ENCODE results near the gene TMEM192. TPM values are rescaled to one million over a fixed set of nuclear protein-coding genes. Genes with fewer than 3 reads are reported as not detected.

The TMEM192 gene
- total and polyA plus RNA-seq, 2 of the 13 experiments (the other 11 are each of a cell fraction or from before 2014, with no cell fraction given): 19.8 to 19.9 TPM

DNA sequence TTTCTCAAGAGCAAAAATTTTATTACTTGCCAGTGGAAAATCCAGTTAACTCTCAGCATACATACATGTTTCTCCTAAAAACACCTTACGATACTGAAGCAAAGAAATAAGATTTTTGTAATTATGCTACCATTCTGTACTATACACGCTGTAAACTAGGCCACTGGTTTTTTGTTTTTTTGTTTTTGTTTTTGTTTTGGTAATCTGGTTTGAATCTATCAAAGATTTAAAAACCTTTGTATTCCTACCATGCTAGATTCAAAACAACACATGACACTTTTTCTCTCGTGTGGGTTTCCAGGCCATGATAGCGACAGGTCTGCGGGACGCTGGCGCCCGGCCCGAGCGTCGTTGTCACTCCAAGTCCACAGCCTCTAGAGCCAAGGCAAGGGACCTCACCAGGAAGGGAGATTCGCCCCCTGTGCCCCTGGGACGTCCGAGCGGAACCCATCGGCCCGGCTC lies 723 bp downstream of the TMEM192 start (continued):
- TF ChIP-seq HES4 (CRISPR knock-in tag; IDR thresholded peaks at IDR 0.05; ENCODE audit: borderline replicate concordance) (no peak), ZBTB7A (CRISPR knock-in tag; IDR thresholded peaks at IDR 0.05) (0 out of 2 replicates have a peak, but pooled peaks have one; percentile 49), ZNF749 (CRISPR knock-in tag; IDR thresholded peaks at IDR 0.05; ENCODE audit: borderline replicate concordance) (0 out of 2 replicates have a peak, but pooled peaks have one; percentile 63), JUNB (CRISPR knock-in tag; IDR thresholded peaks at IDR 0.05; ENCODE audit: borderline replicate concordance) (no peak), RCOR2 (CRISPR knock-in tag; IDR thresholded peaks at IDR 0.05) (no peak), ELF1 (CRISPR knock-in tag; IDR thresholded peaks at IDR 0.05) (no peak), ASH2L (IDR thresholded peaks at IDR 0.05; ENCODE audit: insufficient read length, low read depth, low read length) (no peak), ZNF33A (CRISPR knock-in tag; IDR thresholded peaks at IDR 0.05; ENCODE audit: borderline replicate concordance) (no peak), ZFP82 (CRISPR knock-in tag; IDR thresholded peaks at IDR 0.05; ENCODE audit: borderline replicate concordance) (no peak), ZNF761 (CRISPR knock-in tag; conservative IDR thresholded peaks at IDR 0.05) (no peak), ZNF891 (CRISPR knock-in tag; IDR thresholded peaks at IDR 0.05) (no peak), KDM5A (IDR thresholded peaks at IDR 0.05; ENCODE audit: borderline replicate concordance, low read length) (0 out of 2 replicates have a peak, but pooled peaks have one; percentile 19), TARDBP (CRISPR knock-in tag; IDR thresholded peaks at IDR 0.05) (no peak)
- TF ChIP-seq, protein P1, sequence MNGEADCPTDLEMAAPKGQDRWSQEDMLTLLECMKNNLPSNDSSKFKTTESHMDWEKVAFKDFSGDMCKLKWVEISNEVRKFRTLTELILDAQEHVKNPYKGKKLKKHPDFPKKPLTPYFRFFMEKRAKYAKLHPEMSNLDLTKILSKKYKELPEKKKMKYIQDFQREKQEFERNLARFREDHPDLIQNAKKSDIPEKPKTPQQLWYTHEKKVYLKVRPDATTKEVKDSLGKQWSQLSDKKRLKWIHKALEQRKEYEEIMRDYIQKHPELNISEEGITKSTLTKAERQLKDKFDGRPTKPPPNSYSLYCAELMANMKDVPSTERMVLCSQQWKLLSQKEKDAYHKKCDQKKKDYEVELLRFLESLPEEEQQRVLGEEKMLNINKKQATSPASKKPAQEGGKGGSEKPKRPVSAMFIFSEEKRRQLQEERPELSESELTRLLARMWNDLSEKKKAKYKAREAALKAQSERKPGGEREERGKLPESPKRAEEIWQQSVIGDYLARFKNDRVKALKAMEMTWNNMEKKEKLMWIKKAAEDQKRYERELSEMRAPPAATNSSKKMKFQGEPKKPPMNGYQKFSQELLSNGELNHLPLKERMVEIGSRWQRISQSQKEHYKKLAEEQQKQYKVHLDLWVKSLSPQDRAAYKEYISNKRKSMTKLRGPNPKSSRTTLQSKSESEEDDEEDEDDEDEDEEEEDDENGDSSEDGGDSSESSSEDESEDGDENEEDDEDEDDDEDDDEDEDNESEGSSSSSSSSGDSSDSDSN (CRISPR knock-in tag; IDR thresholded peaks at IDR 0.05): peak; percentile 88
- TF ChIP-seq, protein P2, sequence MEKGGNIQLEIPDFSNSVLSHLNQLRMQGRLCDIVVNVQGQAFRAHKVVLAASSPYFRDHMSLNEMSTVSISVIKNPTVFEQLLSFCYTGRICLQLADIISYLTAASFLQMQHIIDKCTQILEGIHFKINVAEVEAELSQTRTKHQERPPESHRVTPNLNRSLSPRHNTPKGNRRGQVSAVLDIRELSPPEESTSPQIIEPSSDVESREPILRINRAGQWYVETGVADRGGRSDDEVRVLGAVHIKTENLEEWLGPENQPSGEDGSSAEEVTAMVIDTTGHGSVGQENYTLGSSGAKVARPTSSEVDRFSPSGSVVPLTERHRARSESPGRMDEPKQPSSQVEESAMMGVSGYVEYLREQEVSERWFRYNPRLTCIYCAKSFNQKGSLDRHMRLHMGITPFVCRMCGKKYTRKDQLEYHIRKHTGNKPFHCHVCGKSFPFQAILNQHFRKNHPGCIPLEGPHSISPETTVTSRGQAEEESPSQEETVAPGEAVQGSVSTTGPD (CRISPR knock-in tag; IDR thresholded peaks at IDR 0.05): no peak
- TF ChIP-seq, protein P3, sequence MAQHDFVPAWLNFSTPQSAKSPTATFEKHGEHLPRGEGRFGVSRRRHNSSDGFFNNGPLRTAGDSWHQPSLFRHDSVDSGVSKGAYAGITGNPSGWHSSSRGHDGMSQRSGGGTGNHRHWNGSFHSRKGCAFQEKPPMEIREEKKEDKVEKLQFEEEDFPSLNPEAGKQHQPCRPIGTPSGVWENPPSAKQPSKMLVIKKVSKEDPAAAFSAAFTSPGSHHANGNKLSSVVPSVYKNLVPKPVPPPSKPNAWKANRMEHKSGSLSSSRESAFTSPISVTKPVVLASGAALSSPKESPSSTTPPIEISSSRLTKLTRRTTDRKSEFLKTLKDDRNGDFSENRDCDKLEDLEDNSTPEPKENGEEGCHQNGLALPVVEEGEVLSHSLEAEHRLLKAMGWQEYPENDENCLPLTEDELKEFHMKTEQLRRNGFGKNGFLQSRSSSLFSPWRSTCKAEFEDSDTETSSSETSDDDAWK (CRISPR knock-in tag; IDR thresholded peaks at IDR 0.05): no peak
- TF ChIP-seq, protein P4, sequence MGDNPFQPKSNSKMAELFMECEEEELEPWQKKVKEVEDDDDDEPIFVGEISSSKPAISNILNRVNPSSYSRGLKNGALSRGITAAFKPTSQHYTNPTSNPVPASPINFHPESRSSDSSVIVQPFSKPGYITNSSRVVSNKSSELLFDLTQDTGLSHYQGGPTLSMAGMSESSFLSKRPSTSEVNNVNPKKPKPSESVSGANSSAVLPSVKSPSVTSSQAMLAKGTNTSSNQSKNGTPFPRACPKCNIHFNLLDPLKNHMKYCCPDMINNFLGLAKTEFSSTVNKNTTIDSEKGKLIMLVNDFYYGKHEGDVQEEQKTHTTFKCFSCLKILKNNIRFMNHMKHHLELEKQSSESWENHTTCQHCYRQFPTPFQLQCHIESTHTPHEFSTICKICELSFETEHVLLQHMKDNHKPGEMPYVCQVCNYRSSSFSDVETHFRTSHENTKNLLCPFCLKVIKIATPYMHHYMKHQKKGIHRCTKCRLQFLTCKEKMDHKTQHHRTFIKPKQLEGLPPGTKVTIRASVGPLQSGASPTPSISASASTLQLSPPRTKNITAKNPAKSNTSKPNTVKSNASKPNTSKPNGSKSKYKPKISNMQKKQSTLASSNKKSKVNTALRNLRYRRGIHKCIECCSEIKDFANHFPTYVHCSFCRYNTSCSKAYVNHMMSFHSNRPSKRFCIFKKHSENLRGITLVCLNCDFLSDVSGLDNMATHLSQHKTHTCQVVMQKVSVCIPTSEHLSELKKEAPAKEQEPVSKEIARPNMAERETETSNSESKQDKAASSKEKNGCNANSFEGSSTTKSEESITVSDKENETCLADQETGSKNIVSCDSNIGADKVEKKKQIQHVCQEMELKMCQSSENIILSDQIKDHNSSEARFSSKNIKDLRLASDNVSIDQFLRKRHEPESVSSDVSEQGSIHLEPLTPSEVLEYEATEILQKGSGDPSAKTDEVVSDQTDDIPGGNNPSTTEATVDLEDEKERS (CRISPR knock-in tag; IDR thresholded peaks at IDR 0.05): no peak
- TF ChIP-seq, protein P5, sequence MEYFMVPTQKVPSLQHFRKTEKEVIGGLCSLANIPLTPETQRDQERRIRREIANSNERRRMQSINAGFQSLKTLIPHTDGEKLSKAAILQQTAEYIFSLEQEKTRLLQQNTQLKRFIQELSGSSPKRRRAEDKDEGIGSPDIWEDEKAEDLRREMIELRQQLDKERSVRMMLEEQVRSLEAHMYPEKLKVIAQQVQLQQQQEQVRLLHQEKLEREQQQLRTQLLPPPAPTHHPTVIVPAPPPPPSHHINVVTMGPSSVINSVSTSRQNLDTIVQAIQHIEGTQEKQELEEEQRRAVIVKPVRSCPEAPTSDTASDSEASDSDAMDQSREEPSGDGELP (IDR thresholded peaks at IDR 0.05; ENCODE audit: borderline replicate concordance, low read depth): no peak
- TF ChIP-seq, protein P6, sequence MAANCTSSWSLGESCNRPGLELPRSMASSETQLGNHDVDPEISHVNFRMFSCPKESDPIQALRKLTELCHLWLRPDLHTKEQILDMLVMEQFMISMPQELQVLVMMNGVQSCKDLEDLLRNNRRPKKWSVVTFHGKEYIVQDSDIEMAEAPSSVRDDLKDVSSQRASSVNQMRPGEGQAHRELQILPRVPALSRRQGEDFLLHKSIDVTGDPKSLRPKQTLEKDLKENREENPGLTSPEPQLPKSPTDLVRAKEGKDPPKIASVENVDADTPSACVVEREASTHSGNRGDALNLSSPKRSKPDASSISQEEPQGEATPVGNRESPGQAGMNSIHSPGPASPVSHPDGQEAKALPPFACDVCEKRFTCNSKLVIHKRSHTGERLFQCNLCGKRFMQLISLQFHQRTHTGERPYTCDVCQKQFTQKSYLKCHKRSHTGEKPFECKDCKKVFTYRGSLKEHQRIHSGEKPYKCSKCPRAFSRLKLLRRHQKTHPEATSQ (CRISPR knock-in tag; IDR thresholded peaks at IDR 0.05; ENCODE audit: borderline replicate concordance): no peak

All from HepG2 (cell line).